Femur (tissue), 1 donor: ENCODE measurements around the gene ADARB1.

ENCODE experiments used
- DNase-seq: peaks from one replicate; pipeline ENCODE4 v3.0.0-alpha.2; 2017

Gene ADARB1

GRCh38 chr21:45178971-45179370 lies 104.6 kb downstream of the ADARB1 start:
- DNase-seq = no peak

GRCh38 chr21:45179568-45180245 lies 105.3 kb downstream of the ADARB1 start:
- DNase-seq = no peak

- DNase-seq = no peak
These were observed 105.8 kb downstream of the ADARB1 start for GRCh38 chr21:45180246-45180599.

GRCh38 chr21:45182958-45183357 lies 108.6 kb downstream of the ADARB1 start:
- no peak for DNase-seq

- no peak for DNase-seq
These were observed 109.5 kb downstream of the ADARB1 start for GRCh38 chr21:45183852-45184251.

DNA sequence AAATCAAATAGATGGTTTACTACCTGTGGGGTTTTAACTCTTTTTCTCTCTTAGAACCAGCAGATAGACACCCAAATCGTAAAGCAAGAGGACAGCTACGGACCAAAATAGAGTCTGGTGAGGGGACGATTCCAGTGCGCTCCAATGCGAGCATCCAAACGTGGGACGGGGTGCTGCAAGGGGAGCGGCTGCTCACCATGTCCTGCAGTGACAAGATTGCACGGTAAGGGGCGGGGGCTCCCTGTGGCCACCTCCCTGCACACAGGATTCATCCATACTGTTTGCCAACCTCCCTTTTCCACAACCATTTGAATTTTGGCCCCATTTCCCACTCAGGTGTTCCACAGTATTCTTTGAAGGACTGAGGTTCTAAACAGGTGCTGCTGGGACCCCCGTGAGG lies 110.5 kb downstream of the ADARB1 start:
- DNase-seq = no peak

- no peak for DNase-seq
These were observed 112.3 kb downstream of the ADARB1 start for GRCh38 chr21:45186709-45187108.

GRCh38 chr21:45187646-45188045 lies 113.3 kb downstream of the ADARB1 start:
- DNase-seq = no peak

DNA sequence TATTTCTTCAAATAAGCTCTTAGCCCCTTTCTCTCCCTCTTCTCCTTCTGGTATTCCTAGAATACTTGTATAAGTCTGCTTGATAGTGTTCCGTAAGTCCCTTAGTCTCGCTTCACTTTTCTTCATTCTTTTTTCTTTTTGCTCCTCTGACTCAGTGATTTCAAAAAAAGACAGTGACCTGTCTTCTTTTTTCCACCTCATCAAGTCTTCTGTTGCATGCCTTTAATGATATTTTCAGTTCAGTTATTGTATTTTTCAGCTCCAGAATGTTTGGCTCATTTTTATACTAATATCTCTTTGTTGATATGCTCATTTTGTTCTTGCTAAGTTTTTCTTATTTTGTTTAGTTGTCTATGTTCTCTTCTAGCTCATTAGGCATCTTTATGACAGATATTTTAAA lies 115.6 kb downstream of the ADARB1 start:
- no peak for DNase-seq

DNA sequence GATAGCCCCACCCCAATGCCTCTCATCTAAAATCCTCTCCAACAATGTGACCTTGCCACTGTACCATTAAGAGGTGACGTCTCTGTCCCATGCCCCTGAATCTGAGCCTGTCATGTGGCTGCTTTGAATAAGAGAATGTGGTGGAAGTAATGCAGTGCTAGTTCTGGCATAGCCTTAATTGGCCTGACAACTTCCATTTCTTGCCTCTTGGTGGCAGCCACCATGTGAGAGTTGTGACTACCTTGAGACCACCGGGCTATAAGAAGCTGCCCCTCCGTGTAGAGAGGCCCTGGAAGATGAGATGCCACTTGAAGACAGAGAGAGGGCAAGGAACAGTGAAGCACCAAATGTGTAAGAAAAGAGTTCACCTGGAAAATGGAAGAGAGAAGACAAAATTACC lies 118.0 kb downstream of the ADARB1 start:
- DNase-seq = no peak

DNA sequence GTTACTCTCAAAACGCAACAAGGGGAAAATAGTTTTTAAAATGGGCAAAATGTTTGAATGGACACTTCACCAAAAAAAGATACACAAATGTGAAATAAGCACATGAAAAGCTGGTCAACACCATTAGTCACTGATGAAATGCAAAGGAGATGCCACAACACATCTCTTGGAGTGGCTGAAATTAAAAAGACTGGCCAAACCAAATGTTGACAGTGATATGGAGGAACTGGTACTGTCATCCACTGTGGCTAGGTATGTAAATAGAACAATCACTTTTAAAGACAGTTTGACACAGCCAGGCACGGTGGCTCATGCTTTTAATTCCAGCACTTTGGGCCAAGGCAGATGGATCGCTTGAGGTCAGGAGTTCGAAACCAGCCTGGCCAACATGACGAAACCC lies 122.2 kb downstream of the ADARB1 start:
- no peak for DNase-seq

DNA sequence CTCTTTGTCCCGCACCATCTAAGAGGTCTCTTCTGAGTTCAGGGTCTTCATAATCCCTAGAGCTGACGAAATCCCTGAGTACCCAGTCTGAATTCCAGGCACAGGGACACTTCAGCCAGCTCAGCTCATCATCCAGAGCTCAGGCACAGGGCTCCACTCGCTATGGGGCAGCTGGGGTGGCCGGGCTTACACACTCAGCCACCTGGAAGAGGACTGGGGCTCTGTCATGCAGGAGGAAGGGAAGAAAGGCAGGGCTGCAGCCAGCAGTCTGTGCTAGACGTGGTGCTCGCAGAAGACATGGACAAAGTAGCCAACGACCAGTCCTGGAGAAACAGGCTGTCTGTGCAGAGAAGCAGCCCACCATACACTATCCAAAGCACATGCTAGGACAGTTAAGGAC lies 124.8 kb downstream of the ADARB1 start:
- DNase-seq = no peak

- no peak for DNase-seq
These were observed 125.7 kb downstream of the ADARB1 start for GRCh38 chr21:45200031-45200430.

DNA sequence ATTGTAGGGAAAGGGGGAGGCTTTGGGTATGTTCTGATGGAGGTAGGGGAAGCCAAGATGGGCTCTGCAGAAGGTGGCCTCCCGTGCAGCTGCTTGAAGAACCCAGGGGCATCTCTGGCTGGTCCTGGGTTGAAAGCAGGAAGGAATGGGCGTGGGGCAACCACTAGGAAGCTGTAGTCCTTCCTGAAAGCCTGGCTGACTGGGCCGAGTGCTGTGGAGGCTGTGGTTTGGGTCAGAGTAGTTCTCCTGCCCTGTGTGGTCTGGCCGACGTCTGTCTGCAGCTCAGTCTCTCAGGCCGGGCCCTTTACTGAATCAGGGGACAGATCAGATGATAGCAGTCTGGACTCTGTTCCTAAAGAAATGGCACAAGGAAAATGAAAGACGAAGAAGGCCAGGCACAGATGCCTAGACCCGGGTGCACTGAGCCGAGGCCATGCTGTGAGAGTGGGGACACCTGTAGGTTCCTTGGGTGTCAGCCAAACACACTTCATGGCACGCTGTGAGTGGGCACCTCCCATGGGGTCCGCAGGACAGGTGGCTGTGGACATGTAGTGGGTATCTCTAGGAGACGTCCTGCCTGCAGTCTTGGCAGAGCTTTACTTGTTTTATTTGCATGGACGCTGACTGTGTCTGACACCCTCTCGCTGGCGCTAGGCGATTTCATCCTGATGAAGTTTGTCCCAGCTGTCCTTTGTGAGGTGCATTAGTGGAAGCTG lies 126.4 kb downstream of the ADARB1 start:
- DNase-seq = no peak

DNA sequence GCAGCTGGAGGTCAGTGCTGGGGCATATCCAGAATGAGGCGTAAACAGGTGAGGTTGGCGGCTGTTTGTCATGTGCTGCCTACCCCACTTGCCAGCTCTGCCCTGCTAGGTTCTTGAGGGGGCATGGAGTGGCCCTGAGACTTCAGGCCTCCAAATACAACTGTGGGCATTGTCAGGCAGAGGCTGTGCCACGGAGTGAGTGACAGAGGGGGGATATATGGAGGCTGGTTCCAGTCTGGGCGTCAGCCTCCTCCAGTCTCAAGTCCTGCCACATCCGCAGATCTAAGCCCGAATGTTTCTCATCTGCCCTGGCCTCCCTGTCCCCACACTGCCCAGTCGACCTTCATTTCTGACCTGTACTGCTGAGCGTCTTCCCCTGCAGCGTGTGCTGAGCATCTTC lies 128.0 kb downstream of the ADARB1 start:
- no peak for DNase-seq

DNA sequence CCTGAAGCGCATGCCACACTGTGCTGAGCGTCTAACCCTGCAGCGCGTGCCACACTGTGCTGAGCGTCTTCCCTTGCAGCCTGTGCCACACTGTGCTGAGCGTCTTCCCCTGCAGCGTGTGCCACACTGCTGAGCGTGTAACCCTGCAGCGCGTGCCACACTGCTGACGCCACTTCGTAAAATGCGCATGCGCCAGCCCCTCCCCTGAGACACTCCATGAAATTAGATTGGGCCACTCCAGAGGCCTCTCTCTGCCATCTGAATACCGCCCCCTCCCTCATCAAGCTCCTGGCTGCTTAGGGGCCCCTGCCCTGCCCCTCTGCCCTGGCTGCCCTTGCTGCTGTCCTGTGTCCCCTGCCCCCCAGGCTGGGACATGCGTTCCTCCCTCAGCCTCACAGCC lies 128.5 kb downstream of the ADARB1 start:
- no peak for DNase-seq

- no peak for DNase-seq
These were observed 129.6 kb downstream of the ADARB1 start for GRCh38 chr21:45203983-45204382.

DNA sequence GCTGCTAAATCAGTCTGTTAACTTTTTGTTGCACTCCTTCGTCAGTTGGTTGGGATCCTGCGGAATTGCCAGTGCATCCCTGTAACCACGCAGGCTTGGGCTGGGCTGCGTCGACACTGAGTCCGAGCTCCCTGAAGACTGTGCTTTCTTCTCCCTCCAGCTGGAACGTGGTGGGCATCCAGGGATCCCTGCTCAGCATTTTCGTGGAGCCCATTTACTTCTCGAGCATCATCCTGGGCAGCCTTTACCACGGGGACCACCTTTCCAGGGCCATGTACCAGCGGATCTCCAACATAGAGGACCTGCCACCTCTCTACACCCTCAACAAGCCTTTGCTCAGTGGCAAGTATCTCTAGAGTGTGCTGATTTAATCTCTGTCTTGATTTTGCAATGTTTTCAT lies 130.0 kb downstream of the ADARB1 start:
- DNase-seq = no peak

DNA sequence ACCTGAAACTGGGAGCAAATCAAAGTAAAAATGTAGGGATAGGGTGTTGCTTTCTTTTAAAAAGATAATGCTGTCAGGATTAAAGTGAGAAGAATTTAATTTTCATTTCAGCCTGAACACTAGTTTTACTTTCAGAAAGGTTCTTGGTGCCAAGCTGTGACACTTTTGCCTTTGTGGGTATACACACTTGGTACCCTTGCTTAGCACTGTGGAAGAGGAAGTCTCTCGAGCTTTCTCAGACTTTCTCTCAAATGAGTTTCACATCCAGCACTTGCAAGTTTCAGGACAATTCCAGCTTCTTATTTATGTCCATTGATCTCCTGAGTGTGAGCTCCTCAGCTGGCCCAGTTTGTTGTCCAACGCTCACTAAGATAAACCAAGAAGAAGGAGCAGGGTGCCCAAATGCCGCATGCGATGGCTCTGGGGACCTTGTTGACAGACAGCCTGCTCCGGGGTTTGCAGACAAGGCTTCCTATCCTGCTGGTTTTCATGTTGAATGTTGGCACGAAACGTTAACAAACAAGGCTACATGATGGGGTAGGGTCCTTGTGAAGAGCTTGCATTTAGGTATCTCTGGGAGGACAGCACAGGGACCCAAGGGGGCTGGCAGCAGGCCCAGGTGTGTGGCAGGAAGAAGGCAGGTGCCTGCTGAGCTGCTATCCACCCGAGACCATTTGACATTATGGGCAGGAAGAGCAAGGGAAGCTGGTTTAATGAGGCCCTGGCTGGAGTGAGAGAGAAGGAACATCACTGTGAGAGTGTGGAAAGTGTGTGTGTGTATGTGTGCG lies 133.7 kb downstream of the ADARB1 start:
- no peak for DNase-seq

GRCh38 chr21:45208627-45208951 lies 134.2 kb downstream of the ADARB1 start:
- no peak for DNase-seq

GRCh38 chr21:45209046-45209445 lies 134.7 kb downstream of the ADARB1 start:
- DNase-seq = no peak

DNA sequence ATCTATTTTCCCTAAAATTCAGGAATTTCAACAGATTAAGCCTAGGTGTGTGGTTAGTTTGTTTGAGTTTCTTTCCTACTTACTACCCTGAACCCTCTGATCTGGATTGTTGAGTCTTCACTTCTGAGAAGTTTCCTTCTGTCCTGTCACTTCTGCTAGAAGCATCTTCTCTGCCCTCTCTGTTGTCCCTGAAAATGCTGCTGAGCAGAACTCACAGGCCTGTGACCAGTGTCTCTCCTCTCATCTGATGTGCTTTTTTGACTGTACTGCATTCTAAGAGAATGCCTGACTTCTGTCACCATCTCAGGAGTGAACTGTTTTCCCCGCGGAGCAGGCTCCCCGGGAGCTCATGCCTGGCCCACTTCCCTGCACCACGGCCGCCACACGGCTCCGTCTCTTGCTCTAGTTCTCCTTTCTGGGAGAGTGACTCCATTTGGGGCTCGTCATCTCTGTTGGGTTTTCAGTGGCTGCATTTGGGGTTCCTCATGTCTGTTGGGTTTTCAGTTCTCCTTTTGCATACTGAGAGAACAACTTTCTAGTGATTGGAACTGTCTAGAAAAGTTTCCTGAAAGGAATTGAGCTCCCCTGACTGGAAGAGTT lies 135.4 kb downstream of the ADARB1 start:
- no peak for DNase-seq

DNA sequence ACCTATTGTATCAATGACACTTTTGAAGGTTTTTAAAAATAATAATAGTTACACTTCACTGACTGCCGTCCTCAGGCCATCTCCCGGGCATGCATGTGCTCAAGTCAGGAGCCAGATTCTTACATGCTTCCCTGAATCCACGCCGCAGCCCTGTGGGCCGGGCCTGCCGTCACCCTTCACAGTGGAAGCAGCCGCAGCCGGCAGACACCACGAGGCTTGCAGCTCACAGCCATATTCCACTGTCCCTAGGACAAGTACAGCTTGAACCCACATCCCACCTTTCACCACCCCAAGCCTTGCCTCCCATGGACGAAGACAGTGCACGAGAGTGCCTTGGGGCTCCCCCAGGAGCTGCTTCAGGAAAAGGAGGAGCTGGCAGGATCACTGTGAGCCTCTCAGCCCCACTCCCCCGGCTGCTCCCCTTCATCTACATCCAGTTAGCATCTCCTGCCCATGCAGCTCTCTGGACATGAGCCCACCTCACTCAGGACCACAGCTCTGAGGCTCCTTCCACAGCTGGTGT lies 136.1 kb downstream of the ADARB1 start:
- DNase-seq = no peak

DNA sequence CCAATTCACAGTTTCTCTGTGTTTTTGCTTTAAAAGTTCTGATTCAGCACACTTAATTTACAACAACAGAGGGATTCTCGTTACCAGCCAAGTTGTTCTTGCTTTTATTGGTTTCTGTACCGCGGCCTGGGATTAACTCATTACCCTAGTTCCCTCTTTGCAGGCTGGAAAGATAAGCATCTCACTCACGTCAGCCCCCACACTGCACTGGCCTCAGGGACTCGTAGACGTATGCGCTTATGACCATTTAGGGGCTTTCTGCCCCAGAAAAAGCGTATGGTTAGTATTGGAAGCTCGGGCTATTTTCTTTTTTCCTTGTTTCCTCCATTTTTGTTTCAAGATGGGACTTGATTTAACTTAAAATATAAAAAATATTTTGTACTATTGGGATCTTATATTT lies 137.3 kb downstream of the ADARB1 start:
- DNase-seq = no peak
